ENCODE data around the gene NUMB. TPM values are rescaled to one million over a fixed set of nuclear protein-coding genes. Genes with fewer than 3 reads are reported as not detected.

NUMB gene
- total RNA-seq, 1 experiment from 2014 or later, result 46.5 TPM

GRCh38 chr14:73426877-73427276 lies 31.5 kb downstream of the NUMB start:
- Histone ChIP-seq H3K9ac (ENCODE audit: extremely low read depth, insufficient read length, low read length) (no peak overlapping the region), H4K91ac (ENCODE audit: insufficient read length, low read depth, low read length) (no peak overlapping the region), H2BK15ac (ENCODE audit: low read depth, low read length) (no peak overlapping the region), H2BK120ac (ENCODE audit: low read depth, low read length, poor library complexity, severe bottlenecking) (no peak overlapping the region), H4K8ac (replicated peaks; ENCODE audit: insufficient read length, low read depth, low read length) (no peak overlapping the region), H3K4me1 (ENCODE audit: insufficient read depth, low read length) (no peaks in the 10 kb centered on the region), H2BK12ac (ENCODE audit: insufficient read length, low read depth, low read length) (no peak overlapping the region), H3T11ph (ENCODE audit: low read length) (no peak overlapping the region), H3K9me3 (ENCODE audit: control insufficient read depth, low read depth, low read length) (no peaks in the 10 kb centered on the region), H3K27me3 (ENCODE audit: insufficient read depth, low read length) (no peaks in the 10 kb centered on the region), H4K5ac (ENCODE audit: insufficient read length, low read depth, low read length) (no peak overlapping the region), H2AK5ac (ENCODE audit: insufficient read length, low read length) (no peak overlapping the region), H3K79me2 (ENCODE audit: insufficient read depth, low read length) (no peaks in the 10 kb centered on the region; the same call in 1 of the 2 replicates), H3K23me2 (ENCODE audit: insufficient read length, low read depth, low read length, poor library complexity, severe bottlenecking) (no peaks in the 10 kb centered on the region), H3K56ac (ENCODE audit: insufficient read length, low read depth, low read length) (no peak overlapping the region), H3K18ac (ENCODE audit: insufficient read length, low read depth, low read length) (no peak overlapping the region), H3K4ac (ENCODE audit: low read depth, low read length) (no peak overlapping the region), H4K20me1 (ENCODE audit: control insufficient read depth, insufficient read depth, insufficient read length) (no peaks in the 10 kb centered on the region), H3K4me2 (ENCODE audit: insufficient read depth, insufficient read length, low read length) (no peak overlapping the region), H3K79me1 (ENCODE audit: insufficient read depth, low read depth, low read length, poor library complexity, severe bottlenecking) (peaks cover 2% of the 10 kb centered on the region), H2BK20ac (ENCODE audit: low read depth, low read length, poor library complexity, severe bottlenecking) (no peak overlapping the region), H3K14ac (ENCODE audit: insufficient read depth, low read length) (no peak overlapping the region), H3K23ac (ENCODE audit: insufficient read length, low read depth, low read length) (no peak overlapping the region), H3K27ac (ENCODE audit: insufficient read length, low read depth, low read length) (no peak overlapping the region), H2BK5ac (ENCODE audit: insufficient read length, low read length) (no peak overlapping the region), H2AFZ (ENCODE audit: low read length) (no peak overlapping the region)
- TF ChIP-seq, protein P1, sequence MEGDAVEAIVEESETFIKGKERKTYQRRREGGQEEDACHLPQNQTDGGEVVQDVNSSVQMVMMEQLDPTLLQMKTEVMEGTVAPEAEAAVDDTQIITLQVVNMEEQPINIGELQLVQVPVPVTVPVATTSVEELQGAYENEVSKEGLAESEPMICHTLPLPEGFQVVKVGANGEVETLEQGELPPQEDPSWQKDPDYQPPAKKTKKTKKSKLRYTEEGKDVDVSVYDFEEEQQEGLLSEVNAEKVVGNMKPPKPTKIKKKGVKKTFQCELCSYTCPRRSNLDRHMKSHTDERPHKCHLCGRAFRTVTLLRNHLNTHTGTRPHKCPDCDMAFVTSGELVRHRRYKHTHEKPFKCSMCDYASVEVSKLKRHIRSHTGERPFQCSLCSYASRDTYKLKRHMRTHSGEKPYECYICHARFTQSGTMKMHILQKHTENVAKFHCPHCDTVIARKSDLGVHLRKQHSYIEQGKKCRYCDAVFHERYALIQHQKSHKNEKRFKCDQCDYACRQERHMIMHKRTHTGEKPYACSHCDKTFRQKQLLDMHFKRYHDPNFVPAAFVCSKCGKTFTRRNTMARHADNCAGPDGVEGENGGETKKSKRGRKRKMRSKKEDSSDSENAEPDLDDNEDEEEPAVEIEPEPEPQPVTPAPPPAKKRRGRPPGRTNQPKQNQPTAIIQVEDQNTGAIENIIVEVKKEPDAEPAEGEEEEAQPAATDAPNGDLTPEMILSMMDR (conservative IDR thresholded peaks at IDR 0.05), result no peak
- no peaks in the 10 kb centered on the region for H3K27me3 Mint-ChIP-seq (ENCODE audit: low read depth)
- H3K4me1 Mint-ChIP-seq, result peaks cover 8% of the 10 kb centered on the region in 2 experiments
- no peak overlapping the region; a peak in 1 of 7 replicates for H3K27ac Mint-ChIP-seq
- no peak overlapping the region for H3K4me3 Mint-ChIP-seq
- DNase-seq, result no peak
- WGBS (ENCODE audit: extremely low coverage, insufficient read length, low lambda C conversion rate), result no CpG with 5 or more reads among the region's 5 CpGs
- H3K9me3 Mint-ChIP-seq, result no peaks in the 10 kb centered on the region
- H3K36me3 Mint-ChIP-seq (ENCODE audit: insufficient read depth in 1 of 3, low read depth in 3 of 3), result peaks cover 0 to 3% (median 0%) of the 10 kb centered on the region in 3 experiments; a peak in 2 of 7 replicates
